ENCODE results near the gene WWOX.

WWOX gene

GRCh38 chr16:79062336-79062735 is 962.9 kb downstream of the WWOX start:
- DNase-seq = no peak

DNA sequence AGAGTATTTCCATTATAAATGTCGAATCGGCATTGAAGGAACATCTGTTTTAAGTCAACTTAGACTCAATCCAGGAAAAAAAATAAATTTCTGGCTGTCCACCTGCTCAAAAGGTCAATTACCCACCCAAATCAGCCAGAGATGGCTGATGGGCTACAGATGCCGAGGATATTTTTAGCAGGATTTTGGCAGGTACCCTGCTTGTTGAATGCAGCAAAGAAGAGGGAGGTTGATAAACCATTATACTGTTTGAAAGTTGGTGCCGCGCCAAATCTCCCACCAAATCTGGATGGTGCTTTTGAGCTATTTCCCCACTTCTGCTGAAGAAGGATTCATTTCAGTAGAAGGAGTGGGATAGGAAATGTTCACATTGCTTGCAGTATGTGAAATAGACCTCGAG is 963.4 kb downstream of the WWOX start:
- DNase-seq = no peak

DNA sequence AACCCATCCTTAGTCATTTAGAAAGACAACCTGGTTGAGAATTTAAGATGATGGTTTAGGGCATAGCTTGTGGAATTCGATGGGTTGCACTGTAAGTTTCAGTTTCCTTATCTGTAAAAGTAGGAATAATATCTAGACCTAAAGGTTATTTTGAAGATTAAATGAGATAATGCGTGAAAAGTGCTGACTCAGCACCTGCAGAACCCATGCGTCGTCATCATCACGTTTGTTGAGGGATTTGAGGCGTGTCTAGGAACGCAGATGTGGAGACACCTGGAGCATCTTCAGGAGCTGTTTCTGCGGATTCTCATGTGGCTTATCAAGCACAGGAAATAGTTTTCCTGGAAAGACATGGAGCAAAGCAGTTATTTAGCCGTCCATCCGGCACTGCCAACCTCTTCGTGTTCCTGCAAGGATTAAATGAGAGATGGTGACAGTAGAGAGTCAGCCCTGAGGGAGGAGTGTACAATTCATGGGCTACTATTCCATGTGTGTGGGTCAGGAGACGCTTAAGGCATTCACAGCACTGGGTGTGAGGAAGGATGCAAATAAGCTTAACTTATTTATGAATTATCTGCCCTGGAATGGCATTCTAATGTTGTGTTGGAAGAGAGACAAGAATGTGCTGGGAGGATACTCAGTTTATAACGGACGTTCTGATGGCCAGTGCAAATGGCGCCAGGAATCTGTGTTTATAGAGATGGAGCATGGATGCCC is 965.0 kb downstream of the WWOX start:
- DNase-seq = no peak

DNA sequence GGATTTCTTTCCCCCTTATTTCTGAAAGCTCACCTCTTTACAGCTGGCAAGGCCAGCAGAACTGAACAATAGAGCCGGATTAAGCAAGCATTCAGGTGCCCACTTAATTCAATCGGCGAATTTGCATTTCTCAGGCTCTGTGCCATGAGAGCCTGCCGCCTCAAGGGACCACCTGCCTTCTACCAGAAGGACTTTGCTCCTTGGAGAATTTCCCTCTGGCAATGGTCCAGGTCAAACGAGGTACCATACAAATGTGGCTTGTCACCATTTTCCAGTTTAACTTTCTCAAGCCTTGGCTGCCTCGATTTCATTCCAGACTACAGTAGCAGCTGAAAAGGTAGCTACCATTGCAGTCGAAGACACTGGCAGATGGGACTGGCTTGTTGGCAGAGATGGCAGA is 967.1 kb downstream of the WWOX start:
- DNase-seq = no peak

- no peak for DNase-seq
These were observed 968.1 kb downstream of the WWOX start for GRCh38 chr16:79067600-79067999.

DNA sequence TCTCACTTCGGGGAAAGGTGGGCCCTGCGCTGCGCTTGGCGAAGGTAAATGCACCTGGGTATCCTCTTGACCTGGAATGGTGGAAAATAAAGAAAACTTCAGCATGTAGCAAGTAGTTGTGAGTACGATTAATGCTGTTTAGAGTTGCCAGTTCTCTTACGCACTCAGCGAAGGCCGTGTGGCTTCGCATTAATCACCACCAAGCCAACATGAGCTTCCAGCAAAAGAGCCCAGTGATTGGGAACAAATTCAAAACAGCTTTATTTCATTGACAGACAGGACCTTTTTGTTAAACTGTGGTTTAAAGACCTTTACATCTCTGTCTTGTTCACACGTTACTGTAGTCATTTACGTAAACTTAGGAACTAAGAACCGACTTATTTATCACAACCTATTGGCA is 969.7 kb downstream of the WWOX start:
- DNase-seq = no peak

DNA sequence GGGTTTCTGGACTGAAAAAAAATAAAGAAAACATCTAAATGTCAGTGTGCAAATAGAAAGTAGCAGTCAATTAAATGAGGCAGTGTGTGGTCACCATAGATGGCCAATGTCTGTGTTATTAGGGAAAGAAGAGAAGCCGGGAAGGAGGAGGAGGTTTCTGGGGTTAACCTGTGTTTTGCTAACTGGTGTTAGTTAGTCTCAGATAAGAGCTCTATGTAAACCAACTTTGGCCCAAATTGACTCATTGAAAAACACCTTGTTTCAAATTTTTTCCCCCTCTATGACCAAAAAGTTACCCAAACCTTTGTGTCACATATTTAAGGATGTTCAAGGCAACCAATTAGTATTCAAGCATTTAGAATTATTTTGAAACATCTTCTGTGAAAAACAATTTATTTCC is 970.2 kb downstream of the WWOX start:
- DNase-seq = no peak

DNA sequence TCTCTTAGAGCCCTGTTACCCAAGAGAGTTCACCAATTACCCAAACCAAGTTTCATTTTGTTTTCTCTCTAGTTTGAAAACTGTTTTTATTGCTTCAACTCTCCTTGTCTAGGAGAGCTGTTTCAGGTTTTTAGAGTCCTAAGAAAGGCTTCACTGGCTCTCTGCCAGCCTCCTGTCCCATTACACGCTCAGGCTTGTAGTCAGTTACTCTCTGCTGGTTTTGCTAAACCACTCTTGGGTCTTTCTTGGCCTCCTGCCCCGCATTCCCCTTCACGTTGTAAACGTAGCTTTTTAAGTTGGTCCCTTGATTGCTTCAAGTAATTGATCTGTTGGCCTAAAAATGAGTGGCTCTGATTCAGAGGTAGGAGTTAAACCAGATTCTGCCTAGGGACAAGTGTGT is 972.0 kb downstream of the WWOX start:
- DNase-seq = no peak

DNA sequence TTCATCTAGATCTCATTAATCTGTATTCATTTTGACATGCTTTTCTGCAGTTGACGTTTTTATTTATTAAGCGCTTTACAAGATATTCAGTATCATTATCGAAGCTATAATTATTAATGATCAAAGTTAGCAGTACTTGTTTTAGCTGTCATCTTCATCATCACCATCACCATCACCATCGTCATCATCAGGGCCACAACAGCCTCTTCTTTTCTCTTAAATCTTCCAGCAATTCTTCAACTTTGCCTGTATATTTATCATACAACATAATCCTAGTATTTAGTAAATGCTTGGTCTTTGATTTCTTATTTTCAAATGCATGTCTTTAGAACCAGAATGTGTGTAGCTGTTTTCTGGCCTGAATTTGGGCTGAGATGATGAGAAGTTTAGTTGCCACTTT is 973.1 kb downstream of the WWOX start:
- DNase-seq = no peak

- no peak for DNase-seq
These were observed 974.1 kb downstream of the WWOX start for GRCh38 chr16:79073566-79073965.

- no peak for DNase-seq
These were observed 975.1 kb downstream of the WWOX start for GRCh38 chr16:79074541-79074940.

GRCh38 chr16:79074951-79075350 is 975.5 kb downstream of the WWOX start:
- no peak for DNase-seq

- peak; percentile 60 to 68 for DNase-seq
These were observed 976.8 kb downstream of the WWOX start for GRCh38 chr16:79076047-79076767.

- DNase-seq = no peak
These were observed 977.9 kb downstream of the WWOX start for GRCh38 chr16:79077346-79077745.

DNA sequence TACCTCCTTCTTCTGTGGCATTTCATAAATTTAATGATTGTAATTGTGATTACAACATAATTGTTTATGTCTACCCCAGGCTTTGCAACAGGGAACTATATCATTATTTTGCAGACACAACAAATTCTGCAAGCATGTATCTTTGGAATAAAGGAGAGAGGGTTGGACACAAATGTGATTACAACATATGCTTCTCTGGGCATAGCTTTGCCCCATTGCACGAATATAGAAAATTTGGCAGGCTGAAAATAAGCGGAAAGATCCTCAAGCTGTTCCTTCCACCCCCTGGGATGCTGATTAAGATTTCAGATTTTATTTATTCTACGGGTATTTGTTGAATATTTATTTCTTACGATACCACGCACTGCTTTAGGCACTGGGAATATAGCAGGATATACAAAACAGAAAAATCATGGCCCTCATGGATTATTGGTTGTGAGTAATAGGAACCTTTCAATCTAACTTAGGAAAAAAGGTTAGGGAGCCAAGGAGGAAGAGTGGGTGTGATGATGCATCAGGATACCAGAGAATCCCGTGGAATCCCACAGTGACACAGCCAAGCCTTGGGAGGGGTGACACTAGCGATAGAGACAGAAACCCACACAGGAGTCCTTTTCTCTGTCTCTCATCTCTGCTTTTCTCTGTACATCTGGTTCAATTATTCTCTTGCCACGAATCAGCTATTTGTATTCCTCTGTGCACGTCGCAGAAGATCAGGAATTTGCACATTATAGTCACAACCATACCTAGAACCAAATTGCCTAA is 980.4 kb downstream of the WWOX start:
- no peak for DNase-seq

DNA sequence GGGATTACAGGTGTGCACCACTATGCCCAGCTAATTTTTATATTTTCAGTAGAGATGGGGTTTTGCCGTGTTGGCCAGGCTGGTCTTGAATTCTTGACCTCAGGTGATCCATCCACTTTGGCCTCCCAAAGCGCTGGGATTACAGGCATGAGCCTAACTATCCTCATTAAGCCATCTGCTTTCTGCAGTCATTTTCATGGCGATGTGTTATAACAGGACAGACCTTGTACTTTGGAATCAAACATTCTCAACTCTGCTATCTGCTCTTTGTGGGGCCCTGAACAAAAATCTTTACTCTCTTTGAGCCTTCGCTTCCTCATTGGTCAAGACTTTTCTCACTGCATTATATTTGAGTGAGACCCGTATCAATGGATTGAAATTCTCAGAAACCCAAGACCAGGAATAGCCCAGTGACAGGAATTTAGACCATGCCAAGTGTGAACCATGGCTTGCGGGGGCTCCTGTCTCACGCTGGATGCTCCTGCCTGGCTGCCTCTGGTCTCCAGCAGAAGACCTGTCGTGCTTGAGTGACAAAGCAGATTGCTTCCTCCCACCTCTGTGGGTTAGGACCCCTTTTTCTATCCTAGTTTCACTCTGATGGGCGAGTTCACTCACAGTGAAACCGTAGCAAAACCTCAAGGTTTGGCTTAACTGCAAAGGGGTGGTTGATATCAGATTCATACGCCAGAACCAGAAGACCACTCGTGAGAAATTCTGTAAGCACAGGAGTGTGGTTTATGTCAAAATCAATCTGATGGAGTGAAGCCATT is 982.0 kb downstream of the WWOX start:
- DNase-seq = no peak

DNA sequence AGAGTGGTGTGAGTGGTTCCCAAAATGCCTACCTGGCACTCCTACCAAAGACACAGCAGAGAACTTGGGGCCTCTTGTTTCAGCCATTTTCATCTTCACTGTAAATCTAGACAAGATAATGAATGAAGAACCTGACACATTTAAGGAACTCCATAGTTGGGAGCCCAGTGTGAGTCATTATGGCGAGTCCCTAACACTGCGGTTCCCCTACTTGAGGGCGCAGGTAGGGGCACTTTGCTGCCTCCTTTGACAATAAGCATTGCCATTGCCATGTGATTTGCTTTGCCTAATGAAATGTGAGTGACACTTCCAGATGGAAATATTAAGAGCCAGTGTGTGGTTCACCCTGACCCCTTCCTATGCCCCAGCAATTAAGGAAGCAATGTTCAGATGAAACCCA is 983.5 kb downstream of the WWOX start:
- DNase-seq = no peak

- DNase-seq = no peak
These were observed 984.2 kb downstream of the WWOX start for GRCh38 chr16:79083508-79084299.

DNA sequence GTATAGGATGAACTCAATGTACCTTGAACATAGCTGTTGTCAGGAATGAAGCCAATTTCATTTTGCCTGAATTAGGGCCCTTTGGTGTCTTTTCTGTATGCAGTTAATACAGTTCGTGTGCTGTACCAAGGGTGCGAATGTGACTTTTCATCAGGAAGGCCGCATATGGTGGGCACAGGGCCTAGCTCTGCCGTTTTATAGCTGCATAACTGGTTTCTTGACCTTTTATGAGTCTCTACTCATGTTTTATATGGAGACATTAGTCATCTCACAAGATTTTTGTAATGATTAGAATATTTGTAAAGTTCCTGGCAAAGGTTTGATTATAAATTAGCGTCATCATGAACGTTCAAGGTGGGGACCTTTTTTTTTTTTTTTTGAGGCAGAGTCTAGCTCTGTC is 989.5 kb downstream of the WWOX start:
- DNase-seq = no peak

- DNase-seq = peak; percentile 60 to 71
These were observed 990.4 kb downstream of the WWOX start for GRCh38 chr16:79089735-79090284.

DNA sequence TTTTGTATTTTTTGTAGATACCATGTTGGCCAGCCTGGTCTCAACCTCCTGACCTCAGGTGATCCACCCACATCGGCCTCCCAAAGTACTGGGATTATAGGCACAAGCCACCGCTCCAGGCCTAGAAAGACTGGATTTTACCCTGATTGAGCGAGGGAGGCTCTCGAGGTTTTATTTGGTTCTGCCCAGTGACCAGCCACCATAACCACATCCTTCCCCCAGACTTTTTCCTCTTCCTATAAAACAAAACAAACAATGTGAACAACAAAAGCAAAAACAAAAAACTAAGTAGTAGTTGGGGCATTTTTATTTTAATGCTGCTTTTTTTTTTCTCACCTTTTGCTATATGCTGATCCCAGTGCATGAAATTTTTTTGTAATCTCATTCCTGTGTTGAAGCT is 991.5 kb downstream of the WWOX start:
- no peak for DNase-seq

GRCh38 chr16:79092846-79093245 is 993.4 kb downstream of the WWOX start:
- no peak for DNase-seq
